ENCODE results near the gene NLRP6. TPM values are rescaled to one million over a fixed set of nuclear protein-coding genes. Genes with fewer than 3 reads are reported as not detected.

NLRP6 gene
- polyA plus RNA-seq, 1 of the 3 experiments (the other 2 are of a cell fraction), result not detected

DNA sequence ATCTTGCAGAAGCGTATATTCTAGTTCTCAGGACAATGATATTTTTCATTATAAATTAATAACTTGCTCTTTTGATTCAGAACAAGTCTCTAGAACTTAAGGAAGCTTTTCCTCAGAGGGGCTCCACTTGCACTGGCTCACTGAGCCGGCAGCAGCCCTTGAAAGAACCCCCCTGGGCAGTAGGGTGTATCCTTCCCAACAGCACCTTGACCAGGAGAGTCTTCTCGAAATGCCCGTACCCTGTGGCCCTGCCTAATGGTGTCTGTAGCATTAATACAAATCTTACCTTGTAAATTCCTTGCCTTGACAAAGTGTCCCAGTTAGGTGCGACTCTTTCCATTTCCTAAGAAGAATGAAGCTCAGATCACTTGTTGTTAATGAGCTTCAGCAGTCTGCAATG lies 27.9 kb upstream of the NLRP6 start:
- CTCF ChIA-PET, result interaction anchor here (0.8 to 3.4 kb wide), 31 partner anchors 9 to 254 kb away, joined by 3 to 20 read pairs (median 6); partner anchors contain the start of genes IFITM2, NLRP6, PGGHG and PSMD13
- no peak for DNase-seq
- WGBS (ENCODE audit: low lambda C conversion rate), result 77% methylated on average over 5 of the region's 5 CpGs
- no peak overlapping the region for H3K4me2 ChIP-seq
- TF ChIP-seq, protein P1, sequence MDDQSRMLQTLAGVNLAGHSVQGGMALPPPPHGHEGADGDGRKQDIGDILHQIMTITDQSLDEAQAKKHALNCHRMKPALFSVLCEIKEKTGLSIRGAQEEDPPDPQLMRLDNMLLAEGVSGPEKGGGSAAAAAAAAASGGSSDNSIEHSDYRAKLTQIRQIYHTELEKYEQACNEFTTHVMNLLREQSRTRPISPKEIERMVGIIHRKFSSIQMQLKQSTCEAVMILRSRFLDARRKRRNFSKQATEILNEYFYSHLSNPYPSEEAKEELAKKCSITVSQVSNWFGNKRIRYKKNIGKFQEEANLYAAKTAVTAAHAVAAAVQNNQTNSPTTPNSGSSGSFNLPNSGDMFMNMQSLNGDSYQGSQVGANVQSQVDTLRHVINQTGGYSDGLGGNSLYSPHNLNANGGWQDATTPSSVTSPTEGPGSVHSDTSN (IDR thresholded peaks at IDR 0.05), result no peak
- TF ChIP-seq, protein P2, sequence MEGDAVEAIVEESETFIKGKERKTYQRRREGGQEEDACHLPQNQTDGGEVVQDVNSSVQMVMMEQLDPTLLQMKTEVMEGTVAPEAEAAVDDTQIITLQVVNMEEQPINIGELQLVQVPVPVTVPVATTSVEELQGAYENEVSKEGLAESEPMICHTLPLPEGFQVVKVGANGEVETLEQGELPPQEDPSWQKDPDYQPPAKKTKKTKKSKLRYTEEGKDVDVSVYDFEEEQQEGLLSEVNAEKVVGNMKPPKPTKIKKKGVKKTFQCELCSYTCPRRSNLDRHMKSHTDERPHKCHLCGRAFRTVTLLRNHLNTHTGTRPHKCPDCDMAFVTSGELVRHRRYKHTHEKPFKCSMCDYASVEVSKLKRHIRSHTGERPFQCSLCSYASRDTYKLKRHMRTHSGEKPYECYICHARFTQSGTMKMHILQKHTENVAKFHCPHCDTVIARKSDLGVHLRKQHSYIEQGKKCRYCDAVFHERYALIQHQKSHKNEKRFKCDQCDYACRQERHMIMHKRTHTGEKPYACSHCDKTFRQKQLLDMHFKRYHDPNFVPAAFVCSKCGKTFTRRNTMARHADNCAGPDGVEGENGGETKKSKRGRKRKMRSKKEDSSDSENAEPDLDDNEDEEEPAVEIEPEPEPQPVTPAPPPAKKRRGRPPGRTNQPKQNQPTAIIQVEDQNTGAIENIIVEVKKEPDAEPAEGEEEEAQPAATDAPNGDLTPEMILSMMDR (IDR thresholded peaks at IDR 0.05), result no peak
- no peak for TF ChIP-seq RFX5 (IDR thresholded peaks at IDR 0.05; ENCODE audit: low read length)
- no peak for TF ChIP-seq EP300 (IDR thresholded peaks at IDR 0.05; ENCODE audit: borderline replicate concordance in 1 of 2, low read depth in 1 of 2, low read length in 1 of 2)
- H3K4me1 ChIP-seq (ENCODE audit: control insufficient read depth in 1 of 2, insufficient read depth in 2 of 2, low read depth in 1 of 2, low read length in 1 of 2), result no peaks in the 10 kb centered on the region
- H3K9me3 ChIP-seq, result no peaks in the 10 kb centered on the region
- H4K20me1 ChIP-seq (ENCODE audit: insufficient read depth), result no peaks in the 10 kb centered on the region; the same call in 1 of the 2 replicates
- H3F3A ChIP-seq (replicated peaks; ENCODE audit: insufficient read depth), result peaks cover 17% of the 10 kb centered on the region
- H3K79me2 ChIP-seq (ENCODE audit: insufficient read depth), result no peaks in the 10 kb centered on the region; the same call in 1 of the 2 replicates
- H3K27ac ChIP-seq (ENCODE audit: low read depth in 2 of 2, low read length in 1 of 2), result no peak overlapping the region; a peak in 1 of 4 replicates
- peaks cover 45 to 74% of the 10 kb centered on the region in 2 experiments for H3K36me3 ChIP-seq (replicated peaks in 1 of 2; ENCODE audit: control insufficient read depth in 1 of 2, insufficient read depth in 2 of 2, low read length in 1 of 2)
- H3K9ac ChIP-seq, result no peak overlapping the region
- POLR2A ChIA-PET, result no interaction called here
- no peaks in the 10 kb centered on the region for H3K9me2 ChIP-seq
- H3K27me3 ChIP-seq (ENCODE audit: insufficient read depth), result no peaks in the 10 kb centered on the region
- H3K4me3 ChIP-seq (ENCODE audit: low read depth in 2 of 2, low read length in 1 of 2), result no peak overlapping the region
- no peak overlapping the region for H2AFZ ChIP-seq (ENCODE audit: low read depth)

DNA sequence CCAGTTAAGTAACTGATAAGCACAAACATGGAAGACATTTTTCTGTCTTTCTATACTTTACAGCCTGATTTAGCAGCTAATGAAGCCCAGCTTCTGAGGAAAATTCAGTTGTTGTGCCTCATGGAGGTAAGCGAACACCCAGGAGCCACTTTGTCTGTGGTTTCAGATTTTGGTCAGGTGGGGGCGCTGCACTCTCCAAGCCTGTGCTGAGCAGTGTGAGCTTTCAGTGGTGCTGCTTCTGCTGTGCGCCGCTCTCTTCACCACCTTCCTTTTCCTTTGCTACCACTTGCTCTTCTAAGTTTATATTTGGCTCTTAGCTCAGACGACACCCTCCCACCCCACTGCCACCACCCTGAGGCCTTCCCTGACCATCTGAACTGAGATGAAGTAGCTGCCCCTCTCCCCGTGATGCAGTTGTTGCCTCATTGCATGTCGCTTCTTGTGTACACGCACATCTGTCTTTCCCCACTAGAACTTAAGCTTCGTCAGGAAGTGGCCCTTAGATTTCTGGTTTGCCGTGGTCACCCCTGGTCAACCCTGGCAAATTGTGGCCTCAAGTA lies 27.4 kb upstream of the NLRP6 start:
- H3K9me3 ChIP-seq, result no peaks in the 10 kb centered on the region
- H3K9me2 ChIP-seq, result no peaks in the 10 kb centered on the region
- H3K27ac ChIP-seq (ENCODE audit: low read depth in 2 of 2, low read length in 1 of 2), result no peak overlapping the region; a peak in 1 of 4 replicates
- 88% methylated on average over 10 of the region's 10 CpGs for WGBS (ENCODE audit: low lambda C conversion rate)
- H4K20me1 ChIP-seq (ENCODE audit: insufficient read depth), result no peaks in the 10 kb centered on the region; the same call in 1 of the 2 replicates
- H3K36me3 ChIP-seq (replicated peaks in 1 of 2; ENCODE audit: control insufficient read depth in 1 of 2, insufficient read depth in 2 of 2, low read length in 1 of 2), result peaks cover 42 to 70% of the 10 kb centered on the region in 2 experiments
- H3K27me3 ChIP-seq (ENCODE audit: insufficient read depth), result no peaks in the 10 kb centered on the region
- ChIA-PET CTCF (interaction anchor here (0.8 to 3.4 kb wide), 31 partner anchors 9 to 254 kb away, joined by 3 to 20 read pairs (median 6); partner anchors contain the start of genes IFITM2, NLRP6, PGGHG and PSMD13), POLR2A (no interaction called here)
- H3K4me2 ChIP-seq, result no peak overlapping the region
- peak; percentile 66 for DNase-seq
- TF ChIP-seq, protein P3, sequence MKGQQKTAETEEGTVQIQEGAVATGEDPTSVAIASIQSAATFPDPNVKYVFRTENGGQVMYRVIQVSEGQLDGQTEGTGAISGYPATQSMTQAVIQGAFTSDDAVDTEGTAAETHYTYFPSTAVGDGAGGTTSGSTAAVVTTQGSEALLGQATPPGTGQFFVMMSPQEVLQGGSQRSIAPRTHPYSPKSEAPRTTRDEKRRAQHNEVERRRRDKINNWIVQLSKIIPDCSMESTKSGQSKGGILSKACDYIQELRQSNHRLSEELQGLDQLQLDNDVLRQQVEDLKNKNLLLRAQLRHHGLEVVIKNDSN (IDR thresholded peaks at IDR 0.05; ENCODE audit: borderline replicate concordance, low read depth), result no peak
- TF ChIP-seq, protein P4, sequence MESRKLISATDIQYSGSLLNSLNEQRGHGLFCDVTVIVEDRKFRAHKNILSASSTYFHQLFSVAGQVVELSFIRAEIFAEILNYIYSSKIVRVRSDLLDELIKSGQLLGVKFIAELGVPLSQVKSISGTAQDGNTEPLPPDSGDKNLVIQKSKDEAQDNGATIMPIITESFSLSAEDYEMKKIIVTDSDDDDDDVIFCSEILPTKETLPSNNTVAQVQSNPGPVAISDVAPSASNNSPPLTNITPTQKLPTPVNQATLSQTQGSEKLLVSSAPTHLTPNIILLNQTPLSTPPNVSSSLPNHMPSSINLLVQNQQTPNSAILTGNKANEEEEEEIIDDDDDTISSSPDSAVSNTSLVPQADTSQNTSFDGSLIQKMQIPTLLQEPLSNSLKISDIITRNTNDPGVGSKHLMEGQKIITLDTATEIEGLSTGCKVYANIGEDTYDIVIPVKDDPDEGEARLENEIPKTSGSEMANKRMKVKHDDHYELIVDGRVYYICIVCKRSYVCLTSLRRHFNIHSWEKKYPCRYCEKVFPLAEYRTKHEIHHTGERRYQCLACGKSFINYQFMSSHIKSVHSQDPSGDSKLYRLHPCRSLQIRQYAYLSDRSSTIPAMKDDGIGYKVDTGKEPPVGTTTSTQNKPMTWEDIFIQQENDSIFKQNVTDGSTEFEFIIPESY (IDR thresholded peaks at IDR 0.05; ENCODE audit: borderline replicate concordance, low read depth), result no peak
- TF ChIP-seq, protein P2 (IDR thresholded peaks at IDR 0.05), result peak; percentile 71
- TF ChIP-seq SMC3 (IDR thresholded peaks at IDR 0.05; ENCODE audit: low read depth, low read length), result peak; percentile 53
- peak; percentile 47 for TF ChIP-seq RAD21 (IDR thresholded peaks at IDR 0.05; ENCODE audit: low read length)
- H3K79me2 ChIP-seq (ENCODE audit: insufficient read depth), result no peaks in the 10 kb centered on the region; the same call in 1 of the 2 replicates
- peaks cover 18% of the 10 kb centered on the region for H3F3A ChIP-seq (replicated peaks; ENCODE audit: insufficient read depth)
- H3K9ac ChIP-seq, result no peak overlapping the region
- H3K4me3 ChIP-seq (ENCODE audit: low read depth in 2 of 2, low read length in 1 of 2), result no peak overlapping the region; a peak in 1 of 4 replicates
- H3K4me1 ChIP-seq (ENCODE audit: control insufficient read depth in 1 of 2, insufficient read depth in 2 of 2, low read depth in 1 of 2, low read length in 1 of 2), result no peaks in the 10 kb centered on the region
- H2AFZ ChIP-seq (ENCODE audit: low read depth), result no peak overlapping the region

All from SK-N-SH (cell line).